ENCODE data around the gene MT1A. TPM values are rescaled to one million over a fixed set of nuclear protein-coding genes. Genes with fewer than 3 reads are reported as not detected.

The MT1A gene
- total RNA-seq, 1 donor from 2014 or later = not detected

DNA sequence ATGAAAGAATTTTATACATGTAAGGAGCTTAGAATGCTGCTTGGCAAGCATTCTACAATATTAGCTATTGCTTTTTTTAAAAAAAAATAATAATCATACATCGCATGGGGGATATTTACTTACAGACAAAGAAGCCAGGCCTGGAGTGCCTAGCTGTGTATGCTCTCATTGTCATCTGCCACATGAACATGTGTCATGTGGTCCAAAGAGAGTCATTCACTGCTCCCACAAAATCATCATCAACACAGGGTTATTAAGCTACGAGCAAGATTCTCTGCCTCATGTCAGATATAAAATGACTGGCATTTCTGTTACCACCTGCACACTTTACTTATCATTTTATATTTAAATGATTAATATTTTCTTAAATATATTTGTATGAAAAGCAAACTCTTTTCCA lies 14.8 kb upstream of the MT1A start:
- Mint-ChIP-seq H3K4me3 (no peak overlapping the region), H3K27me3 (ENCODE audit: low read depth) (peaks cover 88% of the 10 kb centered on the region), H3K36me3 (ENCODE audit: low read depth) (no peaks in the 10 kb centered on the region), H3K27ac (ENCODE audit: unreplicated experiment) (no peak overlapping the region), H3K9me3 (no peaks in the 10 kb centered on the region), H3K4me1 (peaks cover 17% of the 10 kb centered on the region)
- no peak for DNase-seq (ENCODE audit: low read depth, low spot score)
- TF ChIP-seq, protein P1, sequence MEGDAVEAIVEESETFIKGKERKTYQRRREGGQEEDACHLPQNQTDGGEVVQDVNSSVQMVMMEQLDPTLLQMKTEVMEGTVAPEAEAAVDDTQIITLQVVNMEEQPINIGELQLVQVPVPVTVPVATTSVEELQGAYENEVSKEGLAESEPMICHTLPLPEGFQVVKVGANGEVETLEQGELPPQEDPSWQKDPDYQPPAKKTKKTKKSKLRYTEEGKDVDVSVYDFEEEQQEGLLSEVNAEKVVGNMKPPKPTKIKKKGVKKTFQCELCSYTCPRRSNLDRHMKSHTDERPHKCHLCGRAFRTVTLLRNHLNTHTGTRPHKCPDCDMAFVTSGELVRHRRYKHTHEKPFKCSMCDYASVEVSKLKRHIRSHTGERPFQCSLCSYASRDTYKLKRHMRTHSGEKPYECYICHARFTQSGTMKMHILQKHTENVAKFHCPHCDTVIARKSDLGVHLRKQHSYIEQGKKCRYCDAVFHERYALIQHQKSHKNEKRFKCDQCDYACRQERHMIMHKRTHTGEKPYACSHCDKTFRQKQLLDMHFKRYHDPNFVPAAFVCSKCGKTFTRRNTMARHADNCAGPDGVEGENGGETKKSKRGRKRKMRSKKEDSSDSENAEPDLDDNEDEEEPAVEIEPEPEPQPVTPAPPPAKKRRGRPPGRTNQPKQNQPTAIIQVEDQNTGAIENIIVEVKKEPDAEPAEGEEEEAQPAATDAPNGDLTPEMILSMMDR (conservative IDR thresholded peaks at IDR 0.05) = no peak

DNA sequence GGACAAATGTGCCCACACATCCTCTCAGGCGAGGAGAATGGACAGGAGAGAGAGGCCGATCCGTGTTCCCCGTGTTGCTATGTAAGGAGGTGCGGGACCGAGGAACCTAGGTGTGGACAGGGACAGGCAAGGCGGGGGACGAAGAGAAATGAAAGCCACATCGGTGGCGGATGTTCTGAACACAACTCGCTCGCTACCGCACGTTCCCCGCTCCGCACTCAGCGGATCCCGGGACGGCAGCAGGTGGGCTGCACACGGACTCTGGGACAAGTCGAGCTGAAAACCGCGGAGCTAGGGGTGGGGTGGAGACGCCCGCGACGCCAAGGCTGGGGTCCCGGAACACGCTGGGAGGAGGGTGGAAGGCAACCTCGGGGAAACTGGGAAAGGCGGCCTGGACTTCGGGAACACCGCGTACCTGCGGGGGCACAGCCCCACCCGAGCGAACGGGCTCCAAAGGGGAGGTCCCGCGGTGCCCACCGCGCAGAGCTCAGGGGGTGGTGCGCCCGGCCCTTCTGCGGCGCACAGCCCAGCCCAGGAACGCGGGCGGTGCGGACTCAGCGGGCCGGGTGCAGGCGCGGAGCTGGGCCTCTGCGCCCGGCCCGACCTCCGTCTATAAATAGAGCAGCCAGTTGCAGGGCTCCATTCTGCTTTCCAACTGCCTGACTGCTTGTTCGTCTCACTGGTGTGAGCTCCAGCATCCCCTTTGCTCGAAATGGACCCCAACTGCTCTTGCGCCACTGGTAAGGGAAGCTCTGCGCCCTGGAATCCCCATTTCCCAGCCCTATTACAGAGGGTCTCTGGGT lies 13.1 kb upstream of the MT1A start, which contains the start of gene MT1E:
Gene MT1E, plus strand, starts transcription at position 642 of the 803 bp plus-strand sequence. Its CDS starts 71 bp downstream, at position 713.
- no peaks in the 10 kb centered on the region for H3K9me3 Mint-ChIP-seq
- TF ChIP-seq, protein P1 (conservative IDR thresholded peaks at IDR 0.05) = no peak
- peak within 1 kb of the TSS; percentile 85 for H3K4me3 Mint-ChIP-seq
- H3K4me1 Mint-ChIP-seq = peaks cover 17% of the 10 kb centered on the region
- no peak for DNase-seq (ENCODE audit: low read depth, low spot score)
- H3K27ac Mint-ChIP-seq (ENCODE audit: unreplicated experiment) = no peak within 1 kb of the TSS
- H3K36me3 Mint-ChIP-seq (ENCODE audit: low read depth) = no peaks in the 10 kb centered on the region
- H3K27me3 Mint-ChIP-seq (ENCODE audit: low read depth) = peaks cover 89% of the 10 kb centered on the region

DNA sequence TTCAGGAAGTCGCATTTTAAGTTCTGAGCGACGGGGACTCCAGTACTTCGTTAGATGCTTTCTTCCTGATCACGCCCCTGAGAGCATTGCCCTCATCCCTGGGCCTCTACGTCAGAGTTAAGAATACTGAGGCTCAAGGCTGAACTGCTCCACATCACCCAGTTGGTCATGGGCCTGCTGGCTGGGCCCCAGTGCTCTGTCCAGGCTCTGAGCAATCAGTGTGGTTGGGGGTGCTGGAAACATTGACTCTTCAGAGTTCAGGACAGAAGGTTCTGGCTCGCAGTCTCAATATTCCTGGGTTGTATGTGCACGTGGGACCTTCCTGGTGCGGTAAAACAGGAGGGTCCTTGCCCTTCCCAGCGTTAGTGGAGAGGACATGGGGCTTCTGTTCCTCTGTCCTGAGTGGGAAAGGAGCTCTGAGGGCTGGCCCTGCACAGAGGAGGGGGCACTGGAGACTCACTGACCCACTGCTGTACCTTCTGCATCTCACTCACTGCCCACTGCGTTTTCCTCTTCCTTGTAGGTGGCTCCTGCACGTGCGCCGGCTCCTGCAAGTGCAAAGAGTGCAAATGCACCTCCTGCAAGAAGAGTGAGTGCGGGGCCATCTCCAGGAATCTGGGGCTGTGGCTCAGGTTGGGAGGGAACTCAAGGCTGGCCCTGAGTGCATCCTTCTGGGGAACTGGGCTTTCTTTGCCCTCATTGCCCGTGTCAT lies 12.4 kb upstream of the MT1A start:
- no peaks in the 10 kb centered on the region for H3K36me3 Mint-ChIP-seq (ENCODE audit: low read depth)

DNA sequence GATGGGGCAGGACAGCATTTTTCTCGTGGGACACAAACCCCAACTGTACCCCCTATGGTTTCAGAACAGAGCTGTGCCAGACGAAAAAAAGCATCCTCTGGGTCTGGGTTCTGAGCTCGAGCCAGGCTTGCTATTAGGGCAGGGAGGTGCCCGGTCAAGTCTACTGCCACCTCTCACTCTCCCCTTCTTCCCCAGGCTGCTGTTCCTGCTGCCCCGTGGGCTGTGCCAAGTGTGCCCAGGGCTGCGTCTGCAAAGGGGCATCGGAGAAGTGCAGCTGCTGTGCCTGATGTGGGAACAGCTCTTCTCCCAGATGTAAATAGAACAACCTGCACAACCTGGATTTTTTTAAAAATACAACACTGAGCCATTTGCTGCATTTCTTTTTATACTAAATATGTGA lies 11.8 kb upstream of the MT1A start:
- H3K27me3 Mint-ChIP-seq (ENCODE audit: low read depth) = peaks cover 90% of the 10 kb centered on the region
- peaks cover 12% of the 10 kb centered on the region for H3K4me1 Mint-ChIP-seq
- no peaks in the 10 kb centered on the region for H3K9me3 Mint-ChIP-seq
- no peak overlapping the region for H3K4me3 Mint-ChIP-seq
- H3K36me3 Mint-ChIP-seq (ENCODE audit: low read depth) = no peaks in the 10 kb centered on the region
- no peak for DNase-seq (ENCODE audit: low read depth, low spot score)
- H3K27ac Mint-ChIP-seq (ENCODE audit: unreplicated experiment) = no peak overlapping the region
- TF ChIP-seq, protein P1 (conservative IDR thresholded peaks at IDR 0.05) = no peak

More for the DNA sequence above, 12.4 kb upstream of the MT1A start:
- peaks cover 17% of the 10 kb centered on the region for H3K4me1 Mint-ChIP-seq
- peak overlapping the region; percentile 74 for H3K4me3 Mint-ChIP-seq
- TF ChIP-seq, protein P1 (conservative IDR thresholded peaks at IDR 0.05) = no peak
- H3K27ac Mint-ChIP-seq (ENCODE audit: unreplicated experiment) = no peak overlapping the region
- H3K9me3 Mint-ChIP-seq = no peaks in the 10 kb centered on the region
- peaks cover 90% of the 10 kb centered on the region for H3K27me3 Mint-ChIP-seq (ENCODE audit: low read depth)
- no peak for DNase-seq (ENCODE audit: low read depth, low spot score)

DNA sequence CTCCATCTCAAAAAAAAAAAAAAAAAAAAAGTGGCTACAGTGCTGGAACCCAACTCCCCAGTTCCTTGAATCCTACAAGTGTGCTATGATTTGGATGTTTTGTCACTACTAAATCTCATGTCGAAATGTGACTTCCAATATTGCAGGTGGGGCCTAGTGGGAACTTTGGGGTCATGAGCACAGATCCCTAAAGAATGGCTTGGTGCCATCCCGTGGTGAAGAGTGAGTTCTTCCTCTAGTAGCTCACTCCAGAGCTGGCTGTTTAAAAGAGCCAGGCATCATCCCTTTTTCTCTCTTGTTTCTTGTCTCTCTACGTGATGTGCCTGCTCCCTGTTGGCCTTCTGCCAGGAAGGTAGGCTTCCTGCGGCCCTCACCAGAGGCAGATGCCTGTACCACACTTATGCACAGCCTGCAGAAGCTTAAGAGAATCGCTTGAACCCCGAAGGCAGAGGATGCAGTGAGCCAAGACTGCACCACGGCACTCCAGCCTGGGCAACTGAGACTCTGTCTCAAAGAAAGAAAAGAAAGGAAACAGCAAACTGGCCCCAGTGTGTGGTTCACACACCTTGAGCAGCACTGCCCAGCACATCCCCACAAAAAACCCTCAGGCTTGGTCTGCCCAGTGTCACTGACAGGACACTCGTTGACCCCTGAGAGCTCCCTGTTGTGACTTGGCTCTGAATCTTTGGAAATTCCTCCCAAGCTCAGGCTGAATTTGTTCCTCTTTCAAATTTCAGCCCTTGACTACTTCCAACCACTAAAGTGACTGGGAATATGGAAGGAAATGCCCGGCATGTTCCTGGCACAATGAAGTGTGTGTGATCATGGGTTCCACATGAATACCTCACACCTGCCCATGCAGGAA lies 9.7 kb upstream of the MT1A start:
- Mint-ChIP-seq H3K4me1 (peaks cover 15% of the 10 kb centered on the region), H3K9me3 (no peaks in the 10 kb centered on the region), H3K4me3 (no peak overlapping the region), H3K27me3 (ENCODE audit: low read depth) (peaks cover 92% of the 10 kb centered on the region), H3K36me3 (ENCODE audit: low read depth) (no peaks in the 10 kb centered on the region), H3K27ac (ENCODE audit: unreplicated experiment) (no peak overlapping the region)
- TF ChIP-seq, protein P1 (conservative IDR thresholded peaks at IDR 0.05) = no peak
- no peak for DNase-seq (ENCODE audit: low read depth, low spot score)
